GM10248 (cell line): Measurements from ENCODE around the gene SETD2.
A peak's percentile ranks its signal among the peaks of the same experiment; 100 is the strongest.
"Not testable (repeated sequence)": the region's sequence is repeated elsewhere in the genome, so short reads cannot be mapped to it uniquely, and the experiment has no call there.

Experiments used
- CTCF ChIA-PET: fragments of 300-600 bp; sonication (Branson Sonifier 250); formaldehyde crosslinking; extraction: SDS; loops from one replicate; lab custom pipeline; 2021; ENCODE audit warnings: antibody characterized with exemption; lab: Yijun Ruan, JAX
- POLR2A ChIA-PET: fragments of 350-650 bp; sonication (Branson Sonifier 250); formaldehyde crosslinking; extraction: SDS; loops from one replicate; lab custom pipeline; 2020; ENCODE audit warnings: antibody characterized with exemption; lab: Yijun Ruan, JAX
- DNase-seq: peaks from one replicate; pipeline ENCODE4 v3.0.0; 2012; ENCODE audit errors: extremely low spot score
- CTCF ChIP-seq: IDR thresholded peaks from 2 replicates; pipeline ENCODE4 v1.5.1; 2012; ENCODE audit warnings: mild to moderate bottlenecking, low read depth; ENCODE audit errors: extremely low read depth, missing control alignments, control extremely low read depth

The SETD2 gene

GRCh38 chr3:47086071-47086470, 77.8 kb downstream of the SETD2 start:
- TF ChIP-seq CTCF = no peak
- ChIA-PET POLR2A (no interaction called here), CTCF (no interaction called here)
- no peak for DNase-seq

- no peak for TF ChIP-seq CTCF
- peak; percentile 35 for DNase-seq
- CTCF ChIA-PET = interaction anchor here (1.2 kb wide), 2 partner anchors 10 to 240 kb away, joined by 3 to 4 read pairs; no protein-coding TSS in a partner anchor
- POLR2A ChIA-PET = interaction anchor here (0.6 kb wide), 1 partner anchor 8 kb away, joined by 7 read pairs; no protein-coding TSS in a partner anchor
Measured at GRCh38 chr3:47083786-47084185, 80.1 kb downstream of the SETD2 start.

GRCh38 chr3:47082519-47082918, 81.4 kb downstream of the SETD2 start:
- ChIA-PET CTCF (interaction anchor here (1.0 to 1.7 kb wide), 8 partner anchors 9 to 241 kb away, joined by 3 to 6 read pairs (median 3); no protein-coding TSS in a partner anchor), POLR2A (no interaction called here)
- DNase-seq = peak; percentile 31
- no peak for TF ChIP-seq CTCF

GRCh38 chr3:47079432-47079831, 84.5 kb downstream of the SETD2 start:
- ChIA-PET CTCF (interaction anchor here (1.0 to 1.9 kb wide), 3 partner anchors 27 to 46 kb away, joined by 3 to 4 read pairs (median 3); no protein-coding TSS in a partner anchor), POLR2A (no interaction called here)
- no peak for DNase-seq
- no peak for TF ChIP-seq CTCF

- ChIA-PET CTCF (interaction anchor here (1.6 kb wide), 1 partner anchor 9 kb away, joined by 6 read pairs; no protein-coding TSS in a partner anchor), POLR2A (no interaction called here)
- DNase-seq = no peak
- TF ChIP-seq CTCF = no peak
Measured at GRCh38 chr3:47073685-47074084, 90.2 kb downstream of the SETD2 start.

GRCh38 chr3:47070770-47071169, 93.1 kb downstream of the SETD2 start:
- no peak for DNase-seq
- TF ChIP-seq CTCF = no peak
- POLR2A ChIA-PET = no interaction called here
- CTCF ChIA-PET = interaction anchor here (1.2 kb wide), 1 partner anchor 12 kb away, joined by 3 read pairs; no protein-coding TSS in a partner anchor

GRCh38 chr3:47066259-47066658, 97.7 kb downstream of the SETD2 start:
- POLR2A ChIA-PET, CTCF ChIA-PET, DNase-seq: not testable (repeated sequence)
